ENCODE results near the gene CYLC1. TPM values are rescaled to one million over a fixed set of nuclear protein-coding genes. Genes with fewer than 3 reads are reported as not detected.

Gene CYLC1, protein sequence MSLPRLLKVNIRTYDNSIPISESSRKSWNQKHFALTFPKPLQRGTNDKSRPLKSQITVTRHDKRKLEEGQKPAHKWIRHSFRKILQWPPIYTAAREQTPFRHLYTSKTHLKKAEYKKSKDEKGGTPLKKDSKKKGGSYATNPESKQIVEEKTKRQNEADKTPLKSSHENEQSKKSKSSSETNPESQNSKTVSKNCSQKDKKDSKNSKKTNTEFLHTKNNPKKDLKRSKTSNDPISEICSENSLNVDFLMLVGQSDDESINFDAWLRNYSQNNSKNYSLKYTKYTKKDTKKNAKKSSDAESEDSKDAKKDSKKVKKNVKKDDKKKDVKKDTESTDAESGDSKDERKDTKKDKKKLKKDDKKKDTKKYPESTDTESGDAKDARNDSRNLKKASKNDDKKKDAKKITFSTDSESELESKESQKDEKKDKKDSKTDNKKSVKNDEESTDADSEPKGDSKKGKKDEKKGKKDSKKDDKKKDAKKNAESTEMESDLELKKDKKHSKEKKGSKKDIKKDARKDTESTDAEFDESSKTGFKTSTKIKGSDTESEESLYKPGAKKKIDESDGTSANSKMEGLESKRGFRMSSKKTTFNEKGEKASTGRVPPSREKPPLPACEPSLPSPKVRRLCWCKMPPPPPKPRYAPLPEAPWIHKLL
- not detected for total RNA-seq
- not detected for polyA plus RNA-seq
- long read RNA-seq, donor 1, result 0 reads
- long read RNA-seq, donor 2, result 0 reads
- long read RNA-seq, donor 3, result 0 reads
- long read RNA-seq, donor 4, result 0 reads
- long read RNA-seq, donor 5, result 0 reads
- long read RNA-seq, donor 6, result 0 reads
- long read RNA-seq, donor 7, result 0 reads
- long read RNA-seq, donor 8, result 0 reads
- long read RNA-seq, donor 9, result 0 reads
- long read RNA-seq, donor 10, result 0 reads

DNA sequence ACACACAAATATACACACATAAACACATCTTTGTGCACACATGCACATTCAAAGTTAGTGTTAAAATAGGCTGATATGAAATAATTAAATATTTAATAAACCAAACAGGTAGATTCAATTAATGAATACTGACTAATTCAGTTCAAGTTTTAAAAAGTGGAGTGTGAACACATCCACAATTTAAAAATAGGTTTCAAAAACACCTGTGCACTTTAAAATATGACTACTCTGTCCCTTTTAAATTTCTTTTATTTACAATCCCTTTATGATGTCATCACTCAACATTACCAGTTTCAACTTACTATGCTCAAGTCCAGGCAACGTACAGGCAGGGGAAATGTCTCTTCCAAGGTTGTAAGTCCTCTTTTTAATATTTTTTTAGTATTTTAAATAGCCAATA is at the start of gene CYLC1:
Gene CYLC1, plus strand, starts transcription at position 301 of the 400 bp plus-strand sequence. Its CDS starts 37 bp downstream, at position 338.
- Histone ChIP-seq H3K4me3 (no peak within 1 kb of the TSS), H3K36me3 (replicated peaks in 1 of 2) (no peaks in the 10 kb centered on the region), H3K27me3 (peaks cover 9% of the 10 kb centered on the region), H3K27ac (no peak within 1 kb of the TSS), H3K9me3 (replicated peaks in 1 of 3) (no peaks in the 10 kb centered on the region), H3K4me1 (replicated peaks in 1 of 2) (no peaks in the 10 kb centered on the region)
- DNase-seq, result no peak
- intact Hi-C loops (cut with DNase I), result no loop called here
- TF ChIP-seq, protein P1, sequence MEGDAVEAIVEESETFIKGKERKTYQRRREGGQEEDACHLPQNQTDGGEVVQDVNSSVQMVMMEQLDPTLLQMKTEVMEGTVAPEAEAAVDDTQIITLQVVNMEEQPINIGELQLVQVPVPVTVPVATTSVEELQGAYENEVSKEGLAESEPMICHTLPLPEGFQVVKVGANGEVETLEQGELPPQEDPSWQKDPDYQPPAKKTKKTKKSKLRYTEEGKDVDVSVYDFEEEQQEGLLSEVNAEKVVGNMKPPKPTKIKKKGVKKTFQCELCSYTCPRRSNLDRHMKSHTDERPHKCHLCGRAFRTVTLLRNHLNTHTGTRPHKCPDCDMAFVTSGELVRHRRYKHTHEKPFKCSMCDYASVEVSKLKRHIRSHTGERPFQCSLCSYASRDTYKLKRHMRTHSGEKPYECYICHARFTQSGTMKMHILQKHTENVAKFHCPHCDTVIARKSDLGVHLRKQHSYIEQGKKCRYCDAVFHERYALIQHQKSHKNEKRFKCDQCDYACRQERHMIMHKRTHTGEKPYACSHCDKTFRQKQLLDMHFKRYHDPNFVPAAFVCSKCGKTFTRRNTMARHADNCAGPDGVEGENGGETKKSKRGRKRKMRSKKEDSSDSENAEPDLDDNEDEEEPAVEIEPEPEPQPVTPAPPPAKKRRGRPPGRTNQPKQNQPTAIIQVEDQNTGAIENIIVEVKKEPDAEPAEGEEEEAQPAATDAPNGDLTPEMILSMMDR (IDR thresholded peaks at IDR 0.05), result no peak
- TF ChIP-seq POLR2A (IDR thresholded peaks at IDR 0.05), result no peak
- WGBS, 4 donors, result 40 to 52% (median 43%) methylated on average over 1 of the region's 1 CpG

DNA sequence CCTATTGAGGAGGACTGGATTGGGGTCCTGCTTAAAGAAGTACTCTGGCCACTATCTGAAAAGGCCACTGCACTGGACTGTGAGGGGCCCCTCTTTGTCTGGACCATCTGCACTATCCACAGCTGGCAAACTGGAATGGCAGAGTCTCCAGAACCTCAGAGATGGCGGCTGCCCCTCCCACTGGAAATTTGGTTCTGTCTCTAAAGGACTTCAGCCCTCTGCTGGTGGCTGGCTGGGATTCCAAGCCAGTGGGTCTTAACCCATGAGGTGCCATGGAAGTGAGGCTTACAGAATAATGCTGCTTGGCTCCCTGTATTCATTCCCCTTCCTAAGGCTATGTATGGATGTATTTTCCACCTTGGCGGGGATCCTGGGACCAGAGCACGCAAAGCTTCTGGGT is 41.6 kb upstream of the CYLC1 start:
- Histone ChIP-seq H3K27ac (no peak overlapping the region), H3K36me3 (replicated peaks in 1 of 2) (no peaks in the 10 kb centered on the region), H3K4me1 (replicated peaks in 1 of 2) (no peaks in the 10 kb centered on the region), H3K4me3 (no peak overlapping the region), H3K9me3 (replicated peaks in 1 of 3) (no peaks in the 10 kb centered on the region), H3K27me3 (peaks cover 11% of the 10 kb centered on the region)
- no peak for TF ChIP-seq POLR2A (IDR thresholded peaks at IDR 0.05)
- TF ChIP-seq, protein P1 (IDR thresholded peaks at IDR 0.05), result no peak
- DNase-seq, result no peak
- WGBS, 4 donors, result 61 to 80% (median 68%) methylated on average over 2 to 3 of the region's 3 CpGs
- intact Hi-C loops (cut with DNase I), result no loop called here

DNA sequence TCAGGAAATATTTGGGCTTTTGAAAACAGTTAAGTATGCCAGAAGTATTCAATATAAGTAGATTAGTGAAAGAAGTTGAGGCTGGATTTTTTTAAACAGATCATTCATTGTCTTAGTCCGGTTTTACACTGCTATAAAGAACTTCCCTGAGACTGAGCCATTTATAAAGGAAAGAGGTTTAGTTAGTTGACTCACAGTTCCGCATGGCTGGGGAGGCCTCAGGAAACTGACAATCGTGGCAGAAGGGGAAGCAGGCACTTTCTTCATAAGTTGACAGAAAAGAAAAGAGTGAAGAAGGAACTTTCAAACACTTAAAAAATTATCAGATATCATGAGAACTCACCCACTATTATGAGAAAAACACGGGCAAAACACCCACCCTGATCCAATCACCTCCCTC is 31.1 kb upstream of the CYLC1 start:
- H3K27ac ChIP-seq, result no peak overlapping the region
- intact Hi-C loops (cut with DNase I), result no loop called here
- no peak for DNase-seq
- 8 to 28% (median 17%) methylated on average over 4 of the region's 4 CpGs for WGBS, 4 donors
- TF ChIP-seq, protein P1 (IDR thresholded peaks at IDR 0.05), result no peak
- no peak for TF ChIP-seq POLR2A (IDR thresholded peaks at IDR 0.05)
- no peak overlapping the region for H3K4me3 ChIP-seq
- H3K36me3 ChIP-seq (replicated peaks in 1 of 2), result no peaks in the 10 kb centered on the region
- H3K27me3 ChIP-seq, result no peaks in the 10 kb centered on the region
- no peaks in the 10 kb centered on the region for H3K9me3 ChIP-seq (replicated peaks in 1 of 3)
- no peaks in the 10 kb centered on the region for H3K4me1 ChIP-seq (replicated peaks in 1 of 2)

- DNase-seq, result peak in 5 of 7 donors; percentile 1 to 29 (median 20)
- WGBS, 4 donors, result 5 to 18% (median 12%) methylated on average over 2 of the region's 2 CpGs
- Histone ChIP-seq H3K4me3 (no peak overlapping the region), H3K27me3 (no peaks in the 10 kb centered on the region), H3K9me3 (replicated peaks in 1 of 3) (no peaks in the 10 kb centered on the region), H3K4me1 (replicated peaks in 1 of 2) (no peaks in the 10 kb centered on the region), H3K27ac (no peak overlapping the region), H3K36me3 (replicated peaks in 1 of 2) (no peaks in the 10 kb centered on the region)
- intact Hi-C loops (cut with DNase I), result no loop called here
- TF ChIP-seq POLR2A (IDR thresholded peaks at IDR 0.05), result no peak
- TF ChIP-seq, protein P1 (IDR thresholded peaks at IDR 0.05), result peak in 5 of 6 experiments; percentile 15 to 74 (median 49)
Measured at GRCh38 chrX:83845397-83845796, 15.5 kb upstream of the CYLC1 start.
